ENCODE data around the gene HTRA1.

Gene HTRA1

DNA sequence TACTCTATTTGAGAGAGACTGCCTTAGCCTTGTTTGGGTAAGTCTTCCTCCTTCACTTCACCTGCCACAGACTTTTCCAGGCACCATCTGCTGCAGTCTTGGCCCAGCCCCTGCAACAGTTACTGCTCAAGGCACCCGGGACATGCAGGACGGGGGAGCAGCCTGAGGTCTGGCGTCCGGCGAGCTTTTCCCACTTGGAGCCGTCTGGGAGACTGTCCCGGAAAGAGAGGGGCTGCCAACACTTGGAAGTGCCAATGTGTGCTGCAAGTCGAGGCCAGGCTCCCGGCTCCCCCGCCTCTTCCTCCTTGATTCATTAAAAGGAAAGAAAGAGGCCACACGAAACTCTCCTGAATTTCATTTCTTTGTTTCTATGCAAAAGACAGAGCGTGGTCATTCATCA lies 13.7 kb downstream of the HTRA1 start:
- DNase-seq, result no peak

DNA sequence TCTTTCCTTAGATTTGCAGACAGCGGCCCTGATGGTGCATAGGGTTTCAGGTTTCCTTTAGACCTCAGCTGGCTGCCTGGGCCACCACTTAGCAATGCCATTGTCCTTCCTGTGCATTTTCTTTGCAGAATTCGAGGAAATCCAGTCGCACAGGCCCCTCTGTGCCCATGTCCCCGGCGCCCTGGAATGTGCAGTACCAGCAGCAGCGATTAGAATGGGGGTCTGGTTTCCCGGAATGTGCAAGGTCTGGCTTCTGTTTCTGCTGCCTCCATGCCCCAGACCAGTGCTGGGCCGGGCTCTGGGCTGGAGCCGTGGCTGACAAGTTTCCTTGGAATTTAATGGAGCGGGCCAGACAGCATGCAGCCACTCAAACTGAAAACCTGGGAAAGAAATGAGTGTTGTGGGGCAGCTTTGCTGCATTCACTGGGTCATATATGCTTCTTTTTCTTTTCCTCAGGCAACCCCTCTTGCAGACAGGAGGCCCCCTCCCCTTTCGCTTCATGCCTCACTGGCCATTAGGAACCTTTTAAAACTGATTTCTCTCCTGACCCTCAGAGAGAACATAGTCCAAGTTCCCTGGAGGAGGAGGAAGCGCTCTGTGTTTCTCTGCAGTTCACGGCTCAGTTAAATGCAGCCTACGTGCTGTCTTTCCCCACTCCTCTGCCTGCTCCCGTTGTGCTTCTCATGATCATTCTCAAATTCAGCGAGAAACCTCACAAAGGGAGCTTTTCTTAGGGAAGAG lies 14.4 kb downstream of the HTRA1 start:
- DNase-seq, result no peak

DNA sequence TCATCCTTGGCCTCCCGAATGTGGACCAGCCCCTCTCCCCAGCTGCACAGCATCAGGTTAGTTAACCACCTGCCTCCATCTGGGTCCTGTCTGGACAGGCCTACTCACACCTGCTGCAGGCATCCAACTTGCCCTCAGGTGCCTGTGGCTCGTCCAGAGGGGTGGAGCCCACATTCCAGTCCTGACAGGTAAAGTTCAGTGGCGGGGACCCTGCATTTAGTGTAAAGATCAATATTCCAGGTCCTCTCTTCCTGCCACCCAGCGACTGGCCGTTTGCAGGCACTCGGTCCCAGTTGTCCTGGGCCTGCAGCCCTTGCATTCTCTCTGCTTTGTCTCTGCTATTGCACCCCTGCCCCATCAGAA lies 15.0 kb downstream of the HTRA1 start:
- no peak for DNase-seq

DNA sequence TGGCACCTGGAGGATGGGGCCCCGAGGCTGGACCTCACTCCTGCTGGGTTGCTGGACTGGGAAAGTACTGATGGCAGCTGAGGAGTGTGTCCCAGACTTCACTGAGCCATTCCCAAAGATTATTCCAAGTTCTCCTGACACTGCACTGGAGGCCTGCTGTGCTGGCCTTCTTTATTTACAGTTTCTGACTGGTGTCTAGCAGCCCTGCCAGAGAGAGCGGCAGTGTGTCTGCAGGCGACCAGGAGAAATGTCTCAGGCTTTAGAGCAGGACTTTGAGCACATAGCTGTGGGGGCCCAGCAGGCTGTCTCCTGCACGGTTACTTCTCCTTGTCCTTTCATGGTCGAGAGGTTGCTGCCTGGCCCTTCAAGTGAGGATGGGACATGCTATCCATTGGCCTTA lies 16.1 kb downstream of the HTRA1 start:
- DNase-seq, result no peak

DNA sequence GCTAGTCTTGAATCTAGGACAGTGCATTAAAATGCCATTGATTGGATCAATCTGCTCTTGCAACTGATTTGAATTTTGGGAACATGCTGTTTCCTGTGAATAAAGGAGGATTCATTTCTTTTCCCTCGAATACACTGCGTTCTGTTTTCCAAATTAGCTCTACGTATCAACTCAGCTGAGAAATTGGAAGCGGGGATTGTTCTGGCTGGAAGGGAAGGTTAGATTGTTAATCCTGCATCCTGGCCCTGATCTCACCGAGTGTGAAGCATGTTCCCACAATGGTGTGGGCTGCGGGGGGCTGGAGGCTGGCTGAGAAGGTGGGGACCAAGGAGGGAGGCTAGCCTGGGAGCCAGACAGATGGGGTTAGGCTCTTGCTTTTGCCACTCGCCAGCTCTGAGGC lies 17.6 kb downstream of the HTRA1 start:
- no peak for DNase-seq

DNA sequence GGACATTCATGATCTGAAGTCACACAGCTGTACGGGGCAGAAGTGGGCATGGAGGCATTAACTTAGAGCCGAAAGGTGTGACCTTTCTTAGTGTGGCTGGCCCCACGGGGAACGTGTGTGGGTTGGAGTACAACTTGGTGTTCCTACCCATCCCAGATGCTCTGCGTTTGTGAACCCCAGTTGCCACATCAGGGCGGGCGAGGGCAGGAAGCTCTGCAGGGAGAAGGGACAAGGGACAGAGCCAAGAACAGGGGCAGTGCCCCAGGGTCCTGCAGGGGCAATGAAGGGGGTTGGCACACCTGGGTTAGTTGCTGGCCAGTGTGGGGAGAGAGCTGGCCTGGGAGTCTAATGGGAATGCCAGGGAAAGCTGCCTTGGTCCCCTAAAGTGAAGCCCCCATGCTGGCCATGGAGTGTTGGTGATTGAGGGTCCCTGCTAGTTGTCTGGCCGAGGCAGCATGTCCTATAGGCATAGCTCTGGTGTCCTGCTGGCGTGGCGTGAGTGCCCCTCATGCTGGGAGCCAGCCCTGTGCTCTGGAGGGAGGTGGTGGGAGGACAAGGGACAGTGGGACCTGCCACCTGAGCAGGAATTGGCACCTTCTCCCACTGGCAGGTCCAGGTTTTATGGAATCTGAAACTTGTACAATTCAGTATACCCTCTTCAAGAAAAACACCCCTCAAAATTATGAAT lies 18.9 kb downstream of the HTRA1 start:
- DNase-seq, result no peak

DNA sequence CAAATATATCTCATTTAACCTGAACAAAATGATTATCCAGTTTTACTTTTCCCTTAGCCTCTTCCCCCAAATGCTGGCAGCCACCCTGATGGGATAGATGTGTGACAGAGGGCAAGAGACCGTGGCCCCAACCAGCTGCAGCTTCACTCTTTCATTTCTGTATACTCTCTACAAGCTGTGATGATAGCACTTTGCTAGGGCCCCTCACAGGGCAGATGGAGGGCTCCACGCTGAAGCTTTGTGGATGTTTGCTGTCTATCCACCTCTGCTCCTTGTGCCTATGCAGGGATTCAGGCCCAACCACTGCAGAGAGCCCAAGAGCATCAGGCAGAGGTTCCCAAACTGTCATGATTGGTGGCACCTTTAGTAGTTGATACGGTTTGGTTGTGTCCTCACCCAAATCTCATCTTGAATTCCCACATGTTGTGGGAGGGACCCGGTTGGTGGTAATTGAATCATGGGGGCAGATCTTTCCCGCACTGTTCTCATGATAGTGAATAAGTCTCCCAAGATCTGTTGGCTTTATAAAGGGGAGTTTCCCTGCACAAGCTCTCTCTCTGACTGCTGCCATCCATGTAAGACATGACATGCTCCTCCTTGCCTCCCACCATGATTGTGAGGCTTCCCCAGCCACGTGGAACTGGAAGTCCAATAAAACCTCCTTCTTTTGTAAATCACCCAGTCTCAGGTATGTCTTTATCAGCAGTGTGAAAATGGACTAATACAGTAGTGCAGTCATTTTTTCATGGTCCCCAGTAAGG lies 20.1 kb downstream of the HTRA1 start:
- DNase-seq, result no peak

- DNase-seq, result no peak
Measured at GRCh38 chr10:122484276-122485060, 23.1 kb downstream of the HTRA1 start.

DNA sequence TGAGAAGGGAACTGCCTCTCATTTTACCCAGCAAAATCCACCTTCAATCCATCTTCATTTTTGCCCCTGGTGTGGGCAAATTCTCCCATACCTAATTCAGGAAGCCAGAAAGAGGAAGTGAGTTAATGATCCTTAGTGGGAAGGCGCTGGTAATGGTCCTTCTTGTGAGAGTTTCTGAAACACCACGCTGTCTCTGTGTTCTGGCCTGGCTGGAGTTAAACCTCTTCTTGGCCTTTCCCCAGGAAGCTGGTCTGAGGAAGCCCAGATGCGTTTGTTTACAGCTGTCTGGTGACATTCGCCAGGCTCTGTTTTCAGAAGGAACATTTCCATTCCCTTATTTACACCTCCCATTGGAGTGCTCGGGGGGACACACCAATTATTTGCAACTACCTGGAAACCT lies 24.3 kb downstream of the HTRA1 start:
- DNase-seq, result no peak

DNA sequence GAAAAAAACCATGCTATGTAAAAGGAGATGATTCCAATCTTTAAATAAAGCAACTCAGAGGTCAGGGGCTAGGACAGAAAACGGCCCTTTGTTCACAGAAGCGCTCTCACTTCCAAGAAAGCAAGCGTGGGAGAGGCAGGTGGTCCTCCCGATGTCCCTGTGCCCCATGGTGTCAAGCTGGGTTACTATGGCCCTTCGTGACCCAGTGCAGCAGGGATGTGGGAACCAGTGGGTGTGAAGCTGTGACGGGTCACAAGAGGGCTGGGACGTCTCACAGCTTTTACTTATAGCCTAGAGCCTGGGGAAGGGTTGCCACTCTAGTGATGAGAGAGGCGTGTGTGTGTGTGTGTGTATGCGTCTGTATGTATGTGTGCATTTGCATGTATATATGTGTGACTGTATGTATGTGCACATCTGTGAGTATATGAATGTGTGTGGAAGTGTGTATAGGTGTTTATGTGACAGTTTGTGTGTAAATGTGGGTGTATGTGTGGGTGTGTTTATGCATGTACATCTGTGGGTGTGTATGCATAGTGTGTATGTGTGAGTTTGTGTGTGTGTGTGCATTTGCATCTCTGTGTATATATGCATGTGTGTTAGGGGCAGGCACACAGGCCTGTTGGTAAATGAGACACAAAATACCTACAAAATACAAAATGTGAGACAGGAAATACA lies 25.2 kb downstream of the HTRA1 start:
- no peak for DNase-seq

DNA sequence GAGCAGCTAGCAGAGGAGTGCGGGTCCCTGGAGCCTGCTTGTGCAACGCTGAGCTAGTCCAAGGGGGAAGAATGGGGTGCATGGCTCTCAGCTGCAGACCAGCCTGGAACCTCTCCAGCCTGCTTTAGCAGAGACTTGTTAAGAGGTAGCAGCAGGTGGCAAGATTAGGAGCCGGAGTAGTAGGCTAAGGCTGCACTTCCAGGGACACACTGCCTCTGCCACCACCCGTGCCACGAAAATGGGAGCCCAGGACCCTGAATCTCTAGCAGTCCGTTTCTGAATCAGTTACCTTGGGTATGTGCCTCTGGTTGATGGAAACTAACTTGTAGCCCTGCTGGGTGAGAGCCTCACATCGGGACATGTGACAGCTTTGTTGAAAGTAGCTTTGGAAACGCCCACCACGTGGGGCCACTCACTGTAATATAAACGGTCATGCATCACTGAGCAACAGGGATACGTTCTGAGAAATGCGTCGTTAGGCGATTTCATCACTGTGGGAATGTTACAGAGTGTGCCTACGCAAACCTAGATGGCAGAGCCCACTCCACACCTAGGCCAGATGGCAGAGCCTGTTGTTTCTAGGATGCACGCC lies 25.9 kb downstream of the HTRA1 start:
- no peak for DNase-seq

GRCh38 chr10:122490268-122490667 lies 28.9 kb downstream of the HTRA1 start:
- DNase-seq, result no peak

DNA sequence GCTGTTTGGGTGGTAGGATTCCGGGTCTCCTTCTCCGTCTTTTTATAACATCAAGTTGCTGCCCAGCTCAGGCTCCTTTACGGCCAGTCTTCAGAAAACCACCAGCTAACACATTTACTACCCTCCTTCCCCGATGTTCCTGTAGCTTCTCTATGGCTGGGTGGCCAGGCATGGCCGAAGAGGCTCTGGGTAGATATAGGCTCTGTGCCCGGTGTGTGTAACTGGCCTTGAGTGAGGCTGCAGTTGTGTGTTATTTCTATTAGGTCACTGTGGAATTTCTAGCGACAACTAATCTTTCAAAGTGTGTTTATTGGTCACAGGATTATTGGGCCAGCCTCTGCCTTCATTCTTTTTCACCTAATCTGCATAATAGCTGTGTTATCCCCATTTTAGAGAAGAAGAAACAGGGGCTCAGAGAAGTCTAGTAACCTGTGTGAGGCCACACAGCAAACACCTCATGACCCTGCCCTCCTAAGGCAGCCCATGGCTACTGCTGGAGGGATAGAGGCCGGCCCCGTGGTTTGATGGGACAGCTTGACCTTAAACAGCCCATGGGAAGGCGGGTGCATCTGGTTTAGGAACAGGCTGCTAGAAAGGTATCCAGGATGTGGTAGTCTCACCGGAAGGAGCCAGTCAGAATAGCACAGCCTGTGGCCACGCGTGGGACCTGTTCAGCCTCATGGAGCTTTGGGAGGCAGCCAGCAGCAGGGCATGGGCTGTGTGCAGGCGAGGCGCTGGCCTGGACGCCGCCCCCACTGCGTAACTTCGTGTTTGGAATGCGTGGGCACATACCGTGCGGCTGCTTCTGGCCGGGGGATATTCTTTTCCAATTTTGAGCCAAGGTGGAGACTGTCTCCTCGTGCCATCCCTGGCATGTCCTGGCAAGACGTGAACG lies 29.7 kb downstream of the HTRA1 start:
- no peak for DNase-seq

GRCh38 chr10:122492006-122492405 lies 30.7 kb downstream of the HTRA1 start:
- DNase-seq, result no peak

DNA sequence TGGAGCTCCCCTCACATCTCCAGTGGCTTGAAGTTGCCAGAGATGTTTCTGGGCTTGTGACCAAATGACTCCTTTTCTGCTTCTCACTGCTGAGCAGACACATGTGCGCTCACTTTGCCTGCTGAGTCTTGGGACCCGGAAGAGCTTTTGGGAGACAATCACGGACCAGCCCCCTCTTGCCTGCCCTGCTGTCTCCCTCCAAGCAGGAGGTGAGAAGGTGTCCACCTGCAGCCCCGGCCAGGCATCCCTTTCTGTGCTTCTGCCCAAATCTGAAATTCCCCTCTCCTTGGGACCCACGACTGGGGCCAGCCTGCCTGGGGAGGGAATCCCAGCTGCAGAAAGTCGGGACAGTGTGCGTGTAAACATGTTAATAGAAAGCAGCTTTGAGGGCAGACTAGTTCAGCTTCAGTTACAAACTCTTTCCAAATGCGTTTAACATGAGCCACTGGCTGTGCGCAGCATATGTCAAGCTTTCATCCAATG lies 31.7 kb downstream of the HTRA1 start:
- DNase-seq, result no peak

DNA sequence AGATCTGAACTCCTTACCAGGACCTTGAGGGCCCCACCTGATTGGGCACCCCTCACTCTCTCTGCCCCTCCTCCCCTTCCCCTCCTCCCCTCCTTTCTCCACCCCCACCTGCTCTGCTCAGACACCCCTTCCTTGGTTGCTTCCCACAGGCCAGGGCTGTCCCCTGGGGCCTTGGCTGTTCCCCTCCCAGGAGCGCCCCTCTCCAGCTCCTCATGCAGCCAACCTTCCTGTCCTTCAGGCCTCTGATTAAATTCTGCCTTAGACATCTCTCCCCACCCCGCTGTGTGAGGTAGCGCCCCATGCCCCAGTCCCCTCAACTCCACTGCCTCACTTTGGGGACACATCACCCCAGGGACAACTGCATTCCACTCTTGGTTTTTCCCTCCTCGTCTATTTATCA lies 32.4 kb downstream of the HTRA1 start:
- DNase-seq, result no peak

DNA sequence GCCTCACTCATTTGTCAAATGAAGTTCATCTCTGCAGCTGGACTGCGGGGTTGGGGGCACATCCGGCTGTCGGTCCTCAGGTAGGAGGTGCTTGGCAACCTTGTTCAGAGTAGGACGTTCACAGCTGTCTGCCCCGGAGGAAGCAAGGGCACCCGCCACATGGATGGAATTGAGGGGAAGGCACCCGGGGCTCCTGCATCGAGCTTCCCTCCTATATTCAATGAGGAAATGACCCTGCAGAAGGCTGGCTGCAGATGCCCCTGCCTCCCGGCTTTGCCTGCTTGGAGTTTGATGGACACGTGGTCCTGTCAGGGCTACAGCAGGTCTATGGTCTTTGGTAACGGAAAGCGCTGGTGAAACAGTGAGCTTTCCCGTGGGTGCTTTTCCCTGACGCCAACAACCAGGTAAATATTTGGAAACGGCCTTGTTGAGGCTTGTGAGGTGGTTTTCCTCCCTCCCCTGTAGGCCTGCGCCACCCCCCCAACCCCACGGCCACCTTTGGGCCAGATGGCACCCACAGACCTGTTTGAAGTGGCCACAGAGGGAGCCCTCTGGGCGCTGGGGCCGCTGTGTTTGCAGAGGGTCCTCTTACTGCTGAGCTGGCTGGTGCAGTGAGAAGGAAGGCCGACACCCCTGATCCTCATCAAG lies 32.9 kb downstream of the HTRA1 start:
- DNase-seq, result no peak

GRCh38 chr10:122494833-122495232 lies 33.5 kb downstream of the HTRA1 start:
- no peak for DNase-seq

DNA sequence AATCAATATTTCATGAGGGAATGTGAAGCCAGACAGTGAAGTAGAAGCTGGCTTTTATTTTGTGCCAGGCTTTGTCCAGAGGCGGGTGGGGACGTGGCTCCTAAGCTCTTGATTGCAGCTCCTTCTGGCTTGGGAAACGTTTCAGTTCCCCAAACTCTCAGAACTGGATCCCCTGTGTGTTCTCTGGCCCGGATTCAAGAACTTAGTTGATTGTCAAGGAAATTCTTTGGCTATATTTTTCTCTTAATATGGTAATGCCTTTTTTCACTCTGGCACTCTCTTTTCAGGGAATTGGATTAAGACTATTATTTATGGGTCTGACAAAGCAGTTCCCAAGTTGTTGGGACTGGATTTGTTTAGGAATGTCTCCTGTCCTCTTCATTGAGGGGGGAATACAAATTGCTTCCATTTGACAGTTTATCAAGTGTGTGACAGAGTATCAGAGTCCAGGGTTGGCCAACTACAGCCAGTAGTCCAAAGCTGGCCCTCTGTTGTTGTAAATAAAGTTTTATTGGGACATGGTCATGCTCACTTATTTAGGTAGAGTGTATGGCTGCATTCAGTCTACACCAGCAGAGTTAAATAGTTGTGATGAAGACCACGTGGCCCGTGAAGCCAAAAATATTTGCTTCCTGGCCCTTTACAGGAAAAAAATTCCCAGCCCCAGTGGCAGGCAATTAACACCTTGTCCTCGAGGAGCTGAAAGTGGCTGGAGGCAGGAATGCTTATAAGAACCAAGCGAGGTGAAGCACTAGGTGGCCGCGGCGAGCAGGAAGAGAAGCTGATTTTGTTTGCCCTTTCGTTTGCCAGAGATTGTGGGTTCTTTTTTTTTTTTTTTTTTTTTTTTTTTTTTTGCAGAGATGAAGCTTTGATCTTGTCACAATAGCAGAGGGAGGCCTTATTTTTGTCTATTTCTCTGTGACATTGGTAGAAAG lies 34.3 kb downstream of the HTRA1 start:
- DNase-seq, result no peak
